CD14-positive monocyte (primary cell): ENCODE results near the gene DGKE. TPM values are rescaled to one million over a fixed set of nuclear protein-coding genes. Genes with fewer than 3 reads are reported as not detected.

ENCODE experiments used
- DNase-seq, 3 donors: peaks; one replicate each; pipeline ENCODE4 v3.0.0-alpha.2; 2011 to 2022
- H2AFZ ChIP-seq: 2 replicates; pipeline ENCODE4 v1.6.0; 2012; ENCODE audit warnings: mild to moderate bottlenecking, low read depth, low read length, inconsistent platforms; ENCODE audit not compliant: insufficient read depth, poor library complexity, severe bottlenecking
- H3K27ac ChIP-seq, 2 donors: 1 replicate in 1 of 2; 2 replicates in 1 of 2; pipeline ENCODE4 v1.5.1; 2012 to 2013; ENCODE audit warnings: low read length in 2 of 2, control low read depth in 1 of 2, inconsistent platforms in 1 of 2, low read depth in 1 of 2, mild to moderate bottlenecking in 1 of 2
- H3K27me3 ChIP-seq, 2 donors: one replicate each; pipeline versions ENCODE4 v1.6.0 to v1.6.1; 2011 to 2013; ENCODE audit warnings: low read length in 2 of 2; ENCODE audit not compliant: control insufficient read depth in 2 of 2, insufficient read depth in 2 of 2
- H3K36me3 ChIP-seq, 2 donors: replicated peaks in 1 of 2; 1 replicate in 1 of 2; 2 replicates in 1 of 2; pipeline versions ENCODE4 v1.5.1 to v1.6.1; 2012 to 2013; ENCODE audit warnings: low read length in 2 of 2, control low read depth in 1 of 2, inconsistent platforms in 1 of 2, mild to moderate bottlenecking in 1 of 2; ENCODE audit not compliant: insufficient read depth in 2 of 2, control insufficient read depth in 1 of 2
- H3K4me1 ChIP-seq, 2 donors: 1 replicate in 1 of 2; 2 replicates in 1 of 2; pipeline versions ENCODE4 v1.5.1 to v1.6.1; 2012 to 2013; ENCODE audit warnings: low read length in 2 of 2, control low read depth in 1 of 2, inconsistent platforms in 1 of 2, mild to moderate bottlenecking in 1 of 2, moderate library complexity in 1 of 2; ENCODE audit not compliant: insufficient read depth in 2 of 2, control insufficient read depth in 1 of 2
- H3K4me2 ChIP-seq: replicated peaks from 2 replicates; pipeline ENCODE3; 2012; ENCODE audit warnings: low read length, moderate library complexity, mild to moderate bottlenecking; ENCODE audit not compliant: poor library complexity, severe bottlenecking; ENCODE audit errors: extremely low read depth
- H3K4me3 ChIP-seq, 3 experiments: fragments of 200-600 bp in 1 of 3; sonication (generic) in 1 of 3; replicated peaks in 1 of 3; 1 replicate in 2 of 3; 2 replicates in 1 of 3; pipeline ENCODE4 v1.5.1; 2011 to 2013; ENCODE audit warnings: low read length in 3 of 3, mild to moderate bottlenecking in 3 of 3, control low read depth in 2 of 3, low read depth in 2 of 3, inconsistent platforms in 1 of 3, moderate library complexity in 1 of 3
- H3K79me2 ChIP-seq: 2 replicates; pipeline ENCODE4 v1.6.0; 2012; ENCODE audit warnings: mild to moderate bottlenecking, control low read depth, inconsistent platforms, low read length, moderate library complexity; ENCODE audit not compliant: insufficient read depth
- H3K9ac ChIP-seq: 2 replicates; pipeline ENCODE4 v1.6.0; 2017; ENCODE audit warnings: low read length, mild to moderate bottlenecking; ENCODE audit not compliant: insufficient read depth, poor library complexity, severe bottlenecking
- H3K9me3 ChIP-seq, 2 donors: replicated peaks in 1 of 2; 1 replicate in 1 of 2; 2 replicates in 1 of 2; pipeline versions ENCODE4 v1.5.1 to v1.6.1; 2012 to 2013; ENCODE audit warnings: low read length in 2 of 2, control low read depth in 1 of 2; ENCODE audit not compliant: control insufficient read depth in 1 of 2, insufficient read depth in 1 of 2
- H4K20me1 ChIP-seq: 2 replicates; pipeline ENCODE4 v1.6.0; 2012; ENCODE audit warnings: mild to moderate bottlenecking, low read length, control low read depth, moderate library complexity; ENCODE audit not compliant: insufficient read depth
- H3K27ac Mint-ChIP-seq, 7 donors: one replicate each; pipeline ENCODE4 v1.8.0; 2020; ENCODE audit warnings: mild to moderate bottlenecking in 7 of 7, mixed read lengths in 7 of 7, moderate library complexity in 6 of 7, inconsistent platforms in 2 of 7
- H3K27me3 Mint-ChIP-seq, 3 donors: one replicate each; pipeline ENCODE4 v1.8.0; 2021 to 2022; ENCODE audit warnings: low read depth in 3 of 3, mild to moderate bottlenecking in 3 of 3, mixed read lengths in 3 of 3, moderate library complexity in 3 of 3, inconsistent platforms in 1 of 3
- H3K36me3 Mint-ChIP-seq, 2 donors: one replicate each; pipeline ENCODE4 v1.8.0; 2020; ENCODE audit warnings: mixed read lengths in 2 of 2, inconsistent platforms in 1 of 2, mild to moderate bottlenecking in 1 of 2
- H3K4me1 Mint-ChIP-seq: one replicate; pipeline ENCODE4 v1.8.0; 2020; ENCODE audit warnings: mild to moderate bottlenecking, mixed read lengths
- H3K4me3 Mint-ChIP-seq, 2 donors: one replicate each; pipeline ENCODE4 v1.8.0; 2020; ENCODE audit warnings: mild to moderate bottlenecking in 2 of 2, mixed read lengths in 2 of 2, moderate library complexity in 1 of 2
- H3K9me3 Mint-ChIP-seq, 7 donors: one replicate each; pipeline ENCODE4 v1.8.0; 2020 to 2022; ENCODE audit warnings: mixed read lengths in 7 of 7, mild to moderate bottlenecking in 6 of 7, moderate library complexity in 6 of 7, inconsistent platforms in 2 of 7
- WGBS: methylation state at CpG from one replicate; pipeline ENCODE4 v1.1.5; 2013; ENCODE audit warnings: missing lambda C conversion rate; ENCODE audit not compliant: insufficient coverage; 5-methylcytosine and 5-hydroxymethylcytosine counted together
- intact Hi-C, 2 donors: fragments of 100-400 bp; cut with micrococcal nuclease; formaldehyde crosslinking; loops; one replicate each; pipeline versions ENCODE4 v1.15.0 to v1.15.1; 2023
- polyA plus RNA-seq, 3 donors: library from polyadenylated mRNA; depleted of rRNA in 1 of 3; unstranded in 2 of 3; stranded (reverse) in 1 of 3; fragments of 300-500 nt in 2 of 3; fragments of >200 nt in 1 of 3; fragmentation: Illumina TruSeq in 2 of 3; gene quantifications; 1 replicate in 2 of 3; 2 replicates in 1 of 3; pipeline ENCODE4 v1.2.3, GENCODE V29; 2012 to 2021
- TF ChIP-seq, protein P1 (sequence below): fragments of 200-600 bp; IDR thresholded peaks from one replicate; pipeline ENCODE4 v1.8.0; 2022; ENCODE audit warnings: antibody characterized with exemption, mild to moderate bottlenecking

The DGKE gene
- polyA plus RNA-seq, 3 donors = 1.1 to 3.0 (median 1.5) TPM

DNA sequence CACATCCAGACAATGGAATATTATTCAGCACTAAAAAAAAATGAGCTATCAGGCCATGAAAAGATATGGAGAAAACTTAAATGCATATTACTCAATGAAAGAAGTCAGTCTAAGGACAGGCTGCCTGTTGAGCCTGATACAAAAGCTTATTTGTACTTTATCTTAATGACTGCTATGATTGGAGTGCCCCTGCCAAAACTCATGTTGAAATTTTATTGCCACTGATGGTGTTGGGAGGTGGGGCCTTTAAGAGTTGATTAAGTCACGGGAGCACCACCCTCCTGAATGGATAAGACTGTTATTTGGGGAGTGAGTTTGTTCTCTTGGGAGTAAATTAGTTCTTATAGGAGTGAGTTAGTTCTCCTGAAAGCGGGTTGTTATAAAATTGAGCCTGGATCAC is 10.1 kb upstream of the DGKE start:
- H2AFZ ChIP-seq = no peak overlapping the region
- no peaks in the 10 kb centered on the region for H3K79me2 ChIP-seq
- H3K27me3 ChIP-seq = no peaks in the 10 kb centered on the region
- no peak overlapping the region for H3K9ac ChIP-seq
- no peak for DNase-seq
- no peaks in the 10 kb centered on the region for H3K9me3 ChIP-seq
- H3K36me3 ChIP-seq = no peaks in the 10 kb centered on the region
- H3K4me3 ChIP-seq = no peak overlapping the region
- H3K27ac Mint-ChIP-seq = no peak overlapping the region
- H3K4me1 Mint-ChIP-seq = peaks cover 4% of the 10 kb centered on the region
- no peaks in the 10 kb centered on the region for H3K9me3 Mint-ChIP-seq
- peaks cover 0 to 8% (median 6%) of the 10 kb centered on the region in 3 donors for H3K27me3 Mint-ChIP-seq
- intact Hi-C loops = no loop called here
- no peak overlapping the region for H3K27ac ChIP-seq
- H3K4me2 ChIP-seq = no peak overlapping the region
- H3K36me3 Mint-ChIP-seq = peaks cover 0 to 8% of the 10 kb centered on the region in 2 donors
- no peaks in the 10 kb centered on the region for H3K4me1 ChIP-seq
- 92% methylated on average over 2 of the region's 2 CpGs for WGBS
- TF ChIP-seq, protein P1, sequence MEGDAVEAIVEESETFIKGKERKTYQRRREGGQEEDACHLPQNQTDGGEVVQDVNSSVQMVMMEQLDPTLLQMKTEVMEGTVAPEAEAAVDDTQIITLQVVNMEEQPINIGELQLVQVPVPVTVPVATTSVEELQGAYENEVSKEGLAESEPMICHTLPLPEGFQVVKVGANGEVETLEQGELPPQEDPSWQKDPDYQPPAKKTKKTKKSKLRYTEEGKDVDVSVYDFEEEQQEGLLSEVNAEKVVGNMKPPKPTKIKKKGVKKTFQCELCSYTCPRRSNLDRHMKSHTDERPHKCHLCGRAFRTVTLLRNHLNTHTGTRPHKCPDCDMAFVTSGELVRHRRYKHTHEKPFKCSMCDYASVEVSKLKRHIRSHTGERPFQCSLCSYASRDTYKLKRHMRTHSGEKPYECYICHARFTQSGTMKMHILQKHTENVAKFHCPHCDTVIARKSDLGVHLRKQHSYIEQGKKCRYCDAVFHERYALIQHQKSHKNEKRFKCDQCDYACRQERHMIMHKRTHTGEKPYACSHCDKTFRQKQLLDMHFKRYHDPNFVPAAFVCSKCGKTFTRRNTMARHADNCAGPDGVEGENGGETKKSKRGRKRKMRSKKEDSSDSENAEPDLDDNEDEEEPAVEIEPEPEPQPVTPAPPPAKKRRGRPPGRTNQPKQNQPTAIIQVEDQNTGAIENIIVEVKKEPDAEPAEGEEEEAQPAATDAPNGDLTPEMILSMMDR = no peak
- no peak overlapping the region for H3K4me3 Mint-ChIP-seq
- no peaks in the 10 kb centered on the region for H4K20me1 ChIP-seq

DNA sequence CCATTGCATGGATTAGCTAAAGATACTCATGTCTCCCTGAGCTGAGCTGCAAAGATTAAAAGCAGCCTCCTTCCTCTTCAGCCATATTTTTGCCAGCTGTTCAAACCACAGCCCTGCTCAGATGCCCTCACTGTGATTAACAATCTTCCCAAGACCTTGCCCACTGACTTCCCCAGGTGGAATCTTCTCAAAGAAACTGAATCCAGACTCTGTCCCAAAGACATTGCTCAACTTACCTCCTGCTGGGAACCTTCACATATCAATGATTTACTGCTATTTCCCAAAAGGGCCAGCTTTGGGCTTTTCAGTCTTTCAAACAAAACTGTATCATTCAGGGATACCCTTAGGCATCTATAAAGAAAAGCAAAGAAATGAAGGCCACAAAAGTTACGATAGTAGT is 9.4 kb upstream of the DGKE start:
- no peak for DNase-seq
- Mint-ChIP-seq H3K36me3 (peaks cover 0 to 12% of the 10 kb centered on the region in 2 donors), H3K27me3 (peaks cover 0 to 3% (median 2%) of the 10 kb centered on the region in 3 donors), H3K4me3 (no peak overlapping the region), H3K9me3 (no peaks in the 10 kb centered on the region), H3K4me1 (peaks cover 3% of the 10 kb centered on the region), H3K27ac (no peak overlapping the region)
- Histone ChIP-seq H3K27ac (no peak overlapping the region), H3K4me2 (no peak overlapping the region), H3K4me3 (no peak overlapping the region), H4K20me1 (no peaks in the 10 kb centered on the region), H3K79me2 (no peaks in the 10 kb centered on the region), H2AFZ (no peak overlapping the region), H3K9ac (no peak overlapping the region), H3K4me1 (no peaks in the 10 kb centered on the region), H3K27me3 (no peaks in the 10 kb centered on the region), H3K9me3 (no peaks in the 10 kb centered on the region), H3K36me3 (peaks cover 0 to 3% of the 10 kb centered on the region in 2 donors)
- TF ChIP-seq, protein P1 = no peak
- no CpG with 5 or more reads among the region's 1 CpG for WGBS
- intact Hi-C loops = no loop called here
